GM12892 (cell line): Measurements from ENCODE around the gene IL19.

ENCODE experiments used
- POLR2A ChIP-seq: IDR thresholded peaks from 2 replicates; pipeline ENCODE4 v1.6.1; 2011; ENCODE audit warnings: low read depth, low read length, control low read depth
- POLR2AphosphoS5 ChIP-seq: IDR thresholded peaks from 2 replicates; pipeline ENCODE4 v1.6.1; 2011; ENCODE audit warnings: low read depth, low read length, control low read depth

DNA sequence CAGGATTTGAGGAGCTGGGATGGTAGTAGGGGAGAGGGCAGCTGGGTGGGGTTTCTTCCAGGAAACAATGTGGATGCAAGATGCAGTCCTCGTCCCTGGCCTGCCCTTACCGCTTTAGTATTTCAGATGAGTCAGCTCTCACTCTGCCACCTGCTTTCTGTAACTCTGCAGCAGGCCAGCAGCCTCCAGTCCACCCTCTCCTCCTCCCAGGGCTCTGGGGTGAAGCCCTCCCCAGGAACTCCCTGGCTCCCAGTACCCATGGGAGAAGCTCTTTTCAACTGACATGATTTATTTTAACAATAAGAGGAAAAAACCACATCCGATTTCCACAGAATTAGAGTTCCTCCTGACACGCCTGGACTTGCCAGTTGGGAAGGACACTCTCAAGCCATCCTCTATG lies 55.8 kb downstream of the IL19 start:
- TF ChIP-seq POLR2A (no peak), POLR2AphosphoS5 (no peak)
